ENCODE results near the gene PSME2. TPM values are rescaled to one million over a fixed set of nuclear protein-coding genes. Genes with fewer than 3 reads are reported as not detected.

The PSME2 gene
- total RNA-seq, 1 experiment from 2014 or later, result 288 TPM

- intact Hi-C loops (cut with micrococcal nuclease; ENCODE audit: unreplicated experiment), result no loop called here
- BruUV-seq (replicated peaks), result no TSS peak
- Mint-ChIP-seq H3K36me3 (ENCODE audit: insufficient read depth, unreplicated experiment) (peaks cover 66% of the 10 kb centered on the region), H3K9me3 (ENCODE audit: low read depth, unreplicated experiment) (no peaks in the 10 kb centered on the region), H3K27me3 (ENCODE audit: unreplicated experiment) (no peaks in the 10 kb centered on the region), H3K27ac (ENCODE audit: unreplicated experiment) (no peak overlapping the region), H3K4me1 (ENCODE audit: low read depth, unreplicated experiment) (peaks cover 33% of the 10 kb centered on the region), H3K4me3 (ENCODE audit: low read depth, unreplicated experiment) (no peak overlapping the region)
- CTCF ChIA-PET, result no interaction called here
- TF ChIP-seq, protein P1, sequence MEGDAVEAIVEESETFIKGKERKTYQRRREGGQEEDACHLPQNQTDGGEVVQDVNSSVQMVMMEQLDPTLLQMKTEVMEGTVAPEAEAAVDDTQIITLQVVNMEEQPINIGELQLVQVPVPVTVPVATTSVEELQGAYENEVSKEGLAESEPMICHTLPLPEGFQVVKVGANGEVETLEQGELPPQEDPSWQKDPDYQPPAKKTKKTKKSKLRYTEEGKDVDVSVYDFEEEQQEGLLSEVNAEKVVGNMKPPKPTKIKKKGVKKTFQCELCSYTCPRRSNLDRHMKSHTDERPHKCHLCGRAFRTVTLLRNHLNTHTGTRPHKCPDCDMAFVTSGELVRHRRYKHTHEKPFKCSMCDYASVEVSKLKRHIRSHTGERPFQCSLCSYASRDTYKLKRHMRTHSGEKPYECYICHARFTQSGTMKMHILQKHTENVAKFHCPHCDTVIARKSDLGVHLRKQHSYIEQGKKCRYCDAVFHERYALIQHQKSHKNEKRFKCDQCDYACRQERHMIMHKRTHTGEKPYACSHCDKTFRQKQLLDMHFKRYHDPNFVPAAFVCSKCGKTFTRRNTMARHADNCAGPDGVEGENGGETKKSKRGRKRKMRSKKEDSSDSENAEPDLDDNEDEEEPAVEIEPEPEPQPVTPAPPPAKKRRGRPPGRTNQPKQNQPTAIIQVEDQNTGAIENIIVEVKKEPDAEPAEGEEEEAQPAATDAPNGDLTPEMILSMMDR (IDR thresholded peaks at IDR 0.05; ENCODE audit: unreplicated experiment), result no peak
- no peak for DNase-seq
Measured at GRCh38 chr14:24143511-24143910, 2.9 kb downstream of the PSME2 start.

- intact Hi-C loops (cut with micrococcal nuclease; ENCODE audit: unreplicated experiment), result loop anchor here (2.0 kb wide), 1 partner anchor 26 kb away; the partner anchor contains the start of genes DCAF11 and NRL
- peaks cover 38% of the 10 kb centered on the region for H3K4me1 Mint-ChIP-seq (ENCODE audit: low read depth, unreplicated experiment)
- CTCF ChIA-PET, result interaction anchor here (0.8 to 1.7 kb wide), 5 partner anchors 20 to 48 kb away, joined by 3 to 7 read pairs (median 5); partner anchors contain the start of genes DCAF11, IRF9 and NRL
- peak within 1 kb of the TSS; percentile 89 for H3K4me3 Mint-ChIP-seq (ENCODE audit: low read depth, unreplicated experiment)
- peak within 1 kb of the TSS; percentile 88 for H3K27ac Mint-ChIP-seq (ENCODE audit: unreplicated experiment)
- TSS peak; percentile 2 for BruUV-seq (replicated peaks)
- peaks cover 63% of the 10 kb centered on the region for H3K36me3 Mint-ChIP-seq (ENCODE audit: insufficient read depth, unreplicated experiment)
- TF ChIP-seq, protein P1 (IDR thresholded peaks at IDR 0.05; ENCODE audit: unreplicated experiment), result no peak
- peak; percentile 98 for DNase-seq
- H3K27me3 Mint-ChIP-seq (ENCODE audit: unreplicated experiment), result no peaks in the 10 kb centered on the region
- no peaks in the 10 kb centered on the region for H3K9me3 Mint-ChIP-seq (ENCODE audit: low read depth, unreplicated experiment)
Measured at GRCh38 chr14:24141097-24141880, 5.1 kb downstream of the PSME2 start, which contains the start of gene EMC9. Gene EMC9, minus strand, starts transcription at chr14:24141591. Its CDS starts 287 bp downstream, at chr14:24141304.

GRCh38 chr14:24139272-24139934, 7.0 kb downstream of the PSME2 start:
- Mint-ChIP-seq H3K4me3 (ENCODE audit: low read depth, unreplicated experiment) (peak overlapping the region; percentile 89), H3K27ac (ENCODE audit: unreplicated experiment) (no peak overlapping the region)
- CTCF ChIA-PET, result no interaction called here

More at GRCh38 chr14:24139272-24139934, 7.0 kb downstream of the PSME2 start:
- peaks cover 62% of the 10 kb centered on the region for H3K36me3 Mint-ChIP-seq (ENCODE audit: insufficient read depth, unreplicated experiment)
- no peaks in the 10 kb centered on the region for H3K27me3 Mint-ChIP-seq (ENCODE audit: unreplicated experiment)
- no TSS peak for BruUV-seq (replicated peaks)
- H3K9me3 Mint-ChIP-seq (ENCODE audit: low read depth, unreplicated experiment), result no peaks in the 10 kb centered on the region
- intact Hi-C loops (cut with micrococcal nuclease; ENCODE audit: unreplicated experiment), result no loop called here
- peaks cover 37% of the 10 kb centered on the region for H3K4me1 Mint-ChIP-seq (ENCODE audit: low read depth, unreplicated experiment)
- TF ChIP-seq, protein P1 (IDR thresholded peaks at IDR 0.05; ENCODE audit: unreplicated experiment), result no peak
- peak; percentile 36 for DNase-seq
